Effector memory CD4-positive, alpha-beta T cell (primary cell): Measurements from ENCODE around the gene ANKRD2.
"Not testable (repeated sequence)": the region's sequence is repeated elsewhere in the genome, so short reads cannot be mapped to it uniquely, and the experiment has no call there.

Experiments used
- DNase-seq, 3 donors: peaks; one replicate each; pipeline ENCODE4 v3.0.0-alpha.2; 2020
- H3K27ac ChIP-seq: 2 replicates; pipeline ENCODE4 v1.7.0; 2013; ENCODE audit warnings: mild to moderate bottlenecking, low read length, moderate library complexity; ENCODE audit not compliant: insufficient read depth, poor library complexity, severe bottlenecking
- H3K27me3 ChIP-seq: replicated peaks from 2 replicates; pipeline ENCODE4 v1.7.0; 2013; ENCODE audit warnings: mild to moderate bottlenecking, low read length; ENCODE audit not compliant: insufficient read depth, control insufficient read depth, poor library complexity, severe bottlenecking
- H3K36me3 ChIP-seq: 2 replicates; pipeline ENCODE4 v1.7.0; 2013; ENCODE audit warnings: mild to moderate bottlenecking, low read length, moderate library complexity; ENCODE audit not compliant: control insufficient read depth, insufficient read depth
- H3K4me1 ChIP-seq: 2 replicates; pipeline ENCODE4 v1.7.0; 2013; ENCODE audit warnings: low read length, mild to moderate bottlenecking; ENCODE audit not compliant: control insufficient read depth, insufficient read depth, poor library complexity, severe bottlenecking
- H3K4me3 ChIP-seq: 2 replicates; pipeline ENCODE4 v1.7.0; 2013; ENCODE audit warnings: low read length, low read depth, mild to moderate bottlenecking; ENCODE audit not compliant: insufficient read depth, poor library complexity, severe bottlenecking
- H3K9me3 ChIP-seq: 2 replicates; pipeline ENCODE4 v1.7.0; 2013; ENCODE audit warnings: mild to moderate bottlenecking, low read length, moderate library complexity; ENCODE audit not compliant: control insufficient read depth

The ANKRD2 gene

DNA sequence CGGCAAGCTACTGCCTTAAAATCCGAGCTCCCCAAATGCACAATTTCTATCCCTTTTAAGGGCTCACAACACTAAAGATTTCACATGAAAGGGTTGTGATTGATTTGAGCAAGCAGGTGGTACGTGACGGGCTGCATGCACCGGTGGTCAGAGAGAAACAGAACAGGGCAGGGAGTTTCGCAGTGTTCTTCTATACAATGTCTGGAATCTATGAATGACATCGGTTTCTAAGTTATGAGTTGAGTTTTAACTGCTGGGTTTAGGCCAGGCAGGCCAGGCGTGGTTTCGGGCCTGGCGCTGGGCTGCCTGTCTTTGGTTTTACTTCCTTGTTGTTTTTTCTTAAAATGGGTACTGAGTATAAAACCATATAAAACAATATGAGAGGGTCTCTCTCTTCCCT, 17.0 kb upstream of the ANKRD2 start:
- not testable (repeated sequence) for H3K4me3 ChIP-seq, DNase-seq, H3K27ac ChIP-seq, H3K36me3 ChIP-seq, H3K27me3 ChIP-seq, H3K4me1 ChIP-seq, H3K9me3 ChIP-seq

DNA sequence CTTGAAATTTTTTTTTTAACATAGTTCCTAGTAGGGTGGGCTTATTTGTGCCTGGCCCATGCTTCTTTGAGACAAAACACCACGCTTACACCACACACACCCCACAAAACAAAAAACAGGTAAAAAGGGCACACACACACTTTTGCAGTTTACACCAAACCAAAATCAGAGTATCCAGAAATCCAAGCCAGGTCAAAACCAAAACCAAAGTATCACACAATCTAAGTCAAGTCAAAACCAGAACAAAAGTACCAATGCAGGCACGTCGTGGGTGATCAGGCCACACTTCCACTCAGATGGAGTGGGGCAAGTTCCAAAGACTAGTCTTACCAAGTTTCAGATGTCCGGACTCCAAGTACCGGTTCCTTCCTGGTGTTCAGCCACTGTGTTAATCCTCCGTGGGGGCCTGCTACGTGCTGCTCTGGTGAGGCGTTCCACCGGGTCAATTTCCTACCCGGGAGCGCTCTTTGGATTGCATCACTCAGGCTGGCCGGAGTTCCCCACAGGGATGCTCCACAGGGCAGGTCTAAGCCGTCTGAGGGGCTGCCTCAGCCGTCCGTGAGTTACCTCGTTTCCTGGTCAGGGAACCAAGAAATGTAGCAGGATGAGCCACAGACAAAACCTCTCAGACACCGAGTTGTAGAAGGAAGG, 11.7 kb upstream of the ANKRD2 start:
- not testable (repeated sequence) for H3K27me3 ChIP-seq, H3K9me3 ChIP-seq, H3K4me1 ChIP-seq, DNase-seq, H3K4me3 ChIP-seq, H3K36me3 ChIP-seq, H3K27ac ChIP-seq

DNA sequence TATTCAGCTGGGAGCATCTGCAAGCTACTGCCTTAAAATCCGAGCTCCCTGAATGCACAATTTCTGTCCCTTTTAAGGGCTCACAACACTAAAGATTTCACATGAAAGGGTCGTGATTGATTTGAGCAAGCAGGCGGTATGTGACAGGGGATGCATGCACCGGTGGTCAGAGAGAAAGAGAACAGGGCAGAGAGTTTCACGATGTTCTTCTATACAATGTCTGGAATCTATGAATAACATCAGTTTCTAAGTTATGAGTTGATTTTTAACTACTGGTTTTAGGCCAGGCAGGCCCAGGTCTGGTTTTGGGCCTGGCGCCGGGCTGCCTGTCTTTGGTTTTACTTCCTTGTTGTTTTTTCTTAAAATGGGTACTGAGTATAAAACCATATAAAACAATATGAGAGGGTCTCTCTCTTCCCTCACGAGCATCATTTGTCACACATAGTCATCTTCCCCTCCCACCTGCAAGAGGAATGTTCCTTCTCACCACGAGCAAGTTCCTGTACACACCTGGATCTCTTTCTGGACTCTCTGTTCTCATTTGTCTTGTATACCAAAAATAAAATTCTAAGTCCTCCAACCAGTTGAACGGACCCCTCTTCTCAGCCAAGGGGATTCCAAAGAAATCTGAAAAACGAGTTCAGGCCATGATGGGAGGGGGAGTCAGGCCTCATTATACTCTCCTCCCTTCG, 11.0 kb upstream of the ANKRD2 start:
- DNase-seq, H3K36me3 ChIP-seq, H3K4me1 ChIP-seq, H3K4me3 ChIP-seq, H3K27ac ChIP-seq, H3K9me3 ChIP-seq, H3K27me3 ChIP-seq: not testable (repeated sequence)

DNA sequence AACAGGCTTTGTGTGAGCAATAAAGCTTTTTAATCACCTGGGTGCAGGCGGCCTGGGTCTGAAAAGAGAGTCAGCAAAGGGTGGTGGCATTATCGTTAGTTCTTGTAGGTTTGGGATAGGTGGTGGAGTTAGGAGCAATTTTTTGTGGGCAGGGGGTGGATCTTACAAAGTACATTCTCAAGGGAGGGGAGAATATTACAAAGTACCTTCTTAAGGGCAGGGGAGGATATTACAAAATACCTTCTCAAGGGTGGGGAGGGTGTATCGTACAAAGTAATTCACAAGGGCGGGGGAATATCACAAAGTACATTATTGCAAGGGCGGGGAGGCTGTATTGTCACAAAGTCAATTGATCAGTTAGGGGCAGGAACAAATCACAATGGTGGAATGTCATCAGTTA, 10.2 kb upstream of the ANKRD2 start:
- H3K9me3 ChIP-seq, H3K27ac ChIP-seq, H3K36me3 ChIP-seq, DNase-seq, H3K4me3 ChIP-seq, H3K27me3 ChIP-seq, H3K4me1 ChIP-seq: not testable (repeated sequence)

DNA sequence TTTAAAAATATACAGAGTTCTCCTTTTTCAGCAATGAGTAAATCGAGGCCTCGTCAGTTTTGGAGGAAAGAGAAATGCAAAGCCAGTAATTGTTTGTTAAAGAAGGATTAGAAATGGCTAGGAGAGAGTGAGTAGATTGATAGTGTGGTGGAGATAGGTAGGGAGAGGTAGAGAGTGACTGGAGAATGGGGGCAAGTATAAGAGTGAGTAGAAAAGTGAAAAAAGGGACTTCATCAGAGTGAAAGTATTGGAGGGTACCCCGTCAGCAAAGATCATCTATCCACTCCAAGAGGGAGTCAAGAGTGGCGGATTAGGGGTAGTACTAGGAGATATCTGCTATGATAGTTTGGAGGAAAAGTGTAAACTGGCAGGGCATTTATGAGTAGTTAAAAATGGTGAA, 9.2 kb upstream of the ANKRD2 start:
- Histone ChIP-seq H3K4me1 (no peaks in the 10 kb centered on the region), H3K36me3 (no peaks in the 10 kb centered on the region), H3K27me3 (no peaks in the 10 kb centered on the region), H3K4me3 (no peak overlapping the region), H3K9me3 (no peaks in the 10 kb centered on the region), H3K27ac (no peak overlapping the region)
- no peak for DNase-seq

DNA sequence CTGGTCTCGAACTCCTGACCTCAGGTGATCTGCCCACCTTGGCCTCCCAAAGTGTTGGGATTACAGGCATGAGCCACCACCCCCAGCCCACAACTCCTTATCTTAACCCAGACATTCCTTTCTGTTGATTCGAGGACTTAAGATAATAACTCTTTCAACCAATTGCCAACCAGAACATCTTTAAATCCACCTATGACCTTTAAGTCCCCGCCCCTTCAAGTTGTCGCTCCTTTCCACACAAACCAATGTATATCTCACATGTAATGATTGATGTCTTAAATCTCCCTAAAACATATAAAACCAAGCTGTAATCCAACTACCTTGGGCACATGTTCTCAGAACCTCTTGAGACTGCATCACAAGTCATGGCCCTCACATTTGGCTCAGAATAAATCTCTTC, 7.8 kb upstream of the ANKRD2 start:
- H3K4me1 ChIP-seq, result no peaks in the 10 kb centered on the region
- no peaks in the 10 kb centered on the region for H3K9me3 ChIP-seq
- no peaks in the 10 kb centered on the region for H3K36me3 ChIP-seq
- no peak overlapping the region for H3K4me3 ChIP-seq
- no peak for DNase-seq
- no peaks in the 10 kb centered on the region for H3K27me3 ChIP-seq
- no peak overlapping the region for H3K27ac ChIP-seq

DNA sequence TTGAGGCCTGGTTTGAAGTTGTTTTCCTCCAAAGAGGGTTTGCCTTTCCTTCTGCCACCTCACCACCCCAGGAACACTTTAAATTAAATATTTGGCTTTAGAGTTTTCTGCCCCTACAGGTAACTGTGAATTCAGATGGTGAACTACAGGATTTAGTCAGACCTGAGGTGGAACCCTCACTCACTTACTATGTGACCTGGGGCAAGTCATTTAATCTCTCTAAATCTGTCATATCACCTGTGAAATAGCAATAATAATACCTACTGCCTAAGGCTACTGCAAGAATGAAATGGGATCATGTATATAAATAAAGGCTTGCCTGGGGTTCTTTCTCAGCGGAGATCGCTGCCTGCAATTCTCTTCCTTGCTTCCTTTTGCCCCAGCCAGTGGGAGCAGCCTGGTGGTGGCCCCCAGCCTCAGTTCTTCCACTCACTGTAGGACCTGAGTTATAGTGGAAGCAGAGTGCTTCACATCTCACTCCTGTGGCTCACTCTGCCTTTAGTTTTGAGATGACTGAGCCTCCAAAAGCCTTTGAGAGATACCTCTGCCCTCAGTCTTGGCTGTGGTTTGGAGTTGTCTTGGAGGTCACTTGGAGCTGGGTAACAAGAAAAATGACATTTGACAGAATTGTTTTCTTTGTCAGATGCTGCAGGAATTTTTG, 6.1 kb upstream of the ANKRD2 start:
- DNase-seq, result no peak
- Histone ChIP-seq H3K36me3 (no peaks in the 10 kb centered on the region), H3K27ac (no peak overlapping the region), H3K4me1 (no peaks in the 10 kb centered on the region), H3K9me3 (no peaks in the 10 kb centered on the region), H3K27me3 (no peaks in the 10 kb centered on the region), H3K4me3 (no peak overlapping the region)

DNA sequence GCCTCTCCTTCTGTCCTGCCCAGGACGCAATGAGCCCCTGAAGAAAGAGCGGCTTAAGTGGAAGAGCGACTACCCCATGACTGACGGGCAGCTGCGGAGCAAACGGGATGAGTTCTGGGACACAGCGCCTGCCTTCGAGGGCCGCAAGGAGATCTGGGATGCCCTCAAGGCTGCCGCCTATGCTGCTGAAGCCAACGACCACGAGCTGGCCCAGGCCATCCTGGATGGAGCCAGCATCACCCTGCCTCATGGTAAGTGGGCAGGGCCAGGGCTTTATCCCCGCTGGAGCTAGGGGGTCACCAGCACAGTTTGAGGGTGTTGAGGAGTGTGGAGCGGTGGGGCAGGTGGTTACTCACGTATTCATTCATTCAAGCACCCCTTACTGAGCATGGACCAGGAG, 4.7 kb upstream of the ANKRD2 start:
- no peaks in the 10 kb centered on the region for H3K27me3 ChIP-seq
- no peak overlapping the region for H3K4me3 ChIP-seq
- DNase-seq, result no peak
- no peaks in the 10 kb centered on the region for H3K36me3 ChIP-seq
- no peaks in the 10 kb centered on the region for H3K4me1 ChIP-seq
- H3K27ac ChIP-seq, result no peak overlapping the region
- H3K9me3 ChIP-seq, result no peaks in the 10 kb centered on the region

DNA sequence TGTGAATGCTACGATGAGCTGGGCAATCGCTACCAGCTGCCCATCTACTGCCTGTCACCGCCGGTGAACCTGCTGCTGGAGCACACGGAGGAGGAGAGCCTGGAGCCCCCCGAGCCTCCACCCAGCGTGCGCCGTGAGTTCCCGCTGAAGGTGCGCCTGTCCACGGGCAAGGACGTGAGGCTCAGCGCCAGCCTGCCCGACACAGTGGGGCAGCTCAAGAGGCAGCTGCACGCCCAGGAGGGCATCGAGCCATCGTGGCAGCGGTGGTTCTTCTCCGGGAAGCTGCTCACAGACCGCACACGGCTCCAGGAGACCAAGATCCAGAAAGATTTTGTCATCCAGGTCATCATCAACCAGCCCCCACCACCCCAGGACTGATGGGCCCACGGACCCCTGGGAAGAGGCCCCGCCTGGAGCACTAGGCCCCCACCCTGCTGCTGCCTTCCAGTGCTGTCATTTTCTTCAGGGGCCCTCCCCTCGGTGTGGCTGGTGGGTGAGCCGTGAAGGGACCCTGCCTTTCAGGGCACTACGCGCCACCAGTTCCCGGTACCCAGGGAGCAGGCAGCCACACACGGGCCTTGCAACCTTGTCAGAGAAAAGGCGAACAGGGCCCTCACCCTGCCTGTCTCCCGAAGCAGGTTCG, 2.3 kb upstream of the ANKRD2 start:
- no peak for DNase-seq
- H3K27me3 ChIP-seq, result no peaks in the 10 kb centered on the region
- H3K9me3 ChIP-seq, result no peaks in the 10 kb centered on the region
- H3K36me3 ChIP-seq, result no peaks in the 10 kb centered on the region
- no peaks in the 10 kb centered on the region for H3K4me1 ChIP-seq
- no peak overlapping the region for H3K27ac ChIP-seq
- H3K4me3 ChIP-seq, result no peak overlapping the region
